HepG2 (cell line): ENCODE results near the gene BCAR3. TPM values are rescaled to one million over a fixed set of nuclear protein-coding genes. Genes with fewer than 3 reads are reported as not detected.

ENCODE experiments used
- ATAC-seq: fragments of 200-7000 bp; cut with Tn5 transposase; 3 replicates; pipeline ENCODE4 v1.9.1; 2020; ENCODE audit warnings: mild to moderate bottlenecking, moderate library complexity
- BruUV-seq: library from RNA; stranded (reverse); fragments of 400-500 nt; replicated peaks from 2 replicates; lab custom pipeline; 2021; lab: Mats Ljungman, UMichigan
- CTCF ChIA-PET: fragments of 300-600 bp; formaldehyde crosslinking; extraction: SDS; loops from one replicate; lab custom pipeline; 2021; ENCODE audit warnings: low total read pairs, inconsistent platforms, low intra/inter-chr PET ratio; lab: Yijun Ruan, JAX
- POLR2A ChIA-PET: fragments of 350-600 bp; sonication (Branson Sonifier 250); formaldehyde crosslinking; loops from one replicate; lab custom pipeline; 2020; ENCODE audit warnings: antibody characterized with exemption, inconsistent platforms; lab: Yijun Ruan, JAX
- DNase-seq: peaks from one replicate; pipeline ENCODE4 v3.0.0-alpha.2; 2015; ENCODE audit warnings: low spot score
- FAIRE-seq: peaks from 3 replicates; lab custom pipeline; 2011; peaks lifted over from hg19 to GRCh38; lab: Jason Lieb, UNC
- H2AFZ ChIP-seq: one replicate; pipeline ENCODE4 v1.6.1; 2011; ENCODE audit warnings: low read length, inconsistent platforms
- H3K27ac ChIP-seq: fragments of 300-600 bp; 3 replicates; pipeline ENCODE4 v1.8.0; 2011; ENCODE audit warnings: mixed run types, mild to moderate bottlenecking, mixed read lengths, low read length, inconsistent platforms; ENCODE audit not compliant: insufficient read depth; ENCODE audit errors: extremely low read length
- H3K27me3 ChIP-seq, 2 experiments: fragments of 200-600 bp in 1 of 2; 2 replicates in 1 of 2; 3 replicates in 1 of 2; pipeline versions ENCODE4 v1.6.0 to v1.8.0; 2011; ENCODE audit warnings: low read length in 2 of 2, mild to moderate bottlenecking in 2 of 2, moderate library complexity in 2 of 2, inconsistent platforms in 1 of 2; ENCODE audit not compliant: insufficient read depth in 2 of 2, control insufficient read depth in 1 of 2
- H3K36me3 ChIP-seq, 2 experiments: fragments of 200-600 bp in 1 of 2; replicated peaks in 1 of 2; 2 replicates in 1 of 2; 3 replicates in 1 of 2; pipeline versions ENCODE4 v1.5.1 to v1.8.0; 2011; ENCODE audit warnings: low read length in 2 of 2, inconsistent platforms in 1 of 2; ENCODE audit not compliant: insufficient read depth in 2 of 2, control insufficient read depth in 1 of 2
- H3K4me1 ChIP-seq: 2 replicates; pipeline ENCODE4 v1.5.1; 2012; ENCODE audit warnings: low read length, inconsistent platforms; ENCODE audit not compliant: insufficient read depth
- H3K4me2 ChIP-seq: 2 replicates; pipeline ENCODE4 v1.6.0; 2011; ENCODE audit warnings: low read depth, low read length, inconsistent platforms
- H3K4me3 ChIP-seq, 3 experiments: fragments of 200-600 bp in 1 of 3; sonication (generic), shearing (Covaris generic) in 1 of 3; replicated peaks in 1 of 3; 2 replicates each; pipeline ENCODE4 v1.5.1; 2011 to 2016; ENCODE audit warnings: low read length in 3 of 3, inconsistent platforms in 2 of 3, low read depth in 2 of 3, mild to moderate bottlenecking in 2 of 3, control low read depth in 1 of 3, mixed read lengths in 1 of 3; ENCODE audit not compliant: insufficient read depth in 1 of 3
- H3K79me2 ChIP-seq: one replicate; pipeline ENCODE4 v1.6.1; 2011; ENCODE audit warnings: low read length, inconsistent platforms; ENCODE audit not compliant: insufficient read depth
- H3K9ac ChIP-seq: 2 replicates; pipeline ENCODE4 v1.6.0; 2011; ENCODE audit warnings: mild to moderate bottlenecking, low read depth, low read length, inconsistent platforms; ENCODE audit not compliant: insufficient read depth
- H3K9me3 ChIP-seq: 2 replicates; pipeline ENCODE4 v1.5.1; 2012; ENCODE audit warnings: mild to moderate bottlenecking, low read length
- H4K20me1 ChIP-seq: 2 replicates; pipeline ENCODE4 v1.6.0; 2011; ENCODE audit warnings: inconsistent platforms, mild to moderate bottlenecking, low read length, moderate library complexity; ENCODE audit not compliant: insufficient read depth
- FOXC1 ChIP-seq: sonication (generic); formaldehyde crosslinking; IDR thresholded peaks from 2 replicates; pipeline ENCODE4 v1.8.0; 2022; ENCODE audit warnings: mild to moderate bottlenecking, missing genetic modification reagents, borderline replicate concordance
- MEF2D ChIP-seq: sonication (generic); formaldehyde crosslinking; IDR thresholded peaks from 2 replicates; pipeline ENCODE4 v1.5.1; 2020; ENCODE audit warnings: mild to moderate bottlenecking, missing genetic modification reagents
- NFYC ChIP-seq: IDR thresholded peaks from 2 replicates; pipeline ENCODE4 v1.6.1; 2016; ENCODE audit warnings: missing genetic modification reagents, missing compliant biosample characterization
- SOX5 ChIP-seq: IDR thresholded peaks from 2 replicates; pipeline ENCODE4 v1.6.1; 2016; ENCODE audit warnings: borderline replicate concordance
- TBP ChIP-seq: sonication (generic); formaldehyde crosslinking; IDR thresholded peaks from 2 replicates; pipeline ENCODE4 v1.5.0; 2020; ENCODE audit warnings: missing genetic modification reagents
- TGIF2 ChIP-seq: IDR thresholded peaks from 2 replicates; pipeline ENCODE4 v1.6.1; 2016; ENCODE audit warnings: control low read depth, missing compliant biosample characterization
- ZIK1 ChIP-seq: sonication (generic); formaldehyde crosslinking; IDR thresholded peaks from 2 replicates; pipeline ENCODE4 v1.5.0; 2020; ENCODE audit warnings: mild to moderate bottlenecking, low read depth, missing genetic modification reagents, borderline replicate concordance
- ZNF124 ChIP-seq: sonication (generic); formaldehyde crosslinking; IDR thresholded peaks from 2 replicates; pipeline ENCODE4 v1.4.0; 2020; ENCODE audit warnings: missing genetic modification reagents
- ZNF720 ChIP-seq: sonication (generic); formaldehyde crosslinking; IDR thresholded peaks from 2 replicates; pipeline ENCODE4 v1.4.0; 2020; ENCODE audit warnings: missing genetic modification reagents
- ZNF780A ChIP-seq: sonication (generic); formaldehyde crosslinking; IDR thresholded peaks from 2 replicates; pipeline ENCODE4 v1.8.0; 2022; ENCODE audit warnings: mild to moderate bottlenecking, missing genetic modification reagents, moderate library complexity
- ZNF841 ChIP-seq: sonication (generic); formaldehyde crosslinking; IDR thresholded peaks from 2 replicates; pipeline ENCODE4 v1.8.1; 2023; ENCODE audit warnings: missing genetic modification reagents, borderline replicate concordance
- WGBS: methylation state at CpG from one replicate; pipeline ENCODE4 v1.1.6; 2017; ENCODE audit warnings: low lambda C conversion rate; 5-methylcytosine and 5-hydroxymethylcytosine counted together
- in situ Hi-C: cut with HindIII; loops from 2 replicates; pipeline ENCODE4 v1.10.0; 2017; ENCODE audit warnings: low pct_unique_long_range_greater_than_20kb; ENCODE audit not compliant: extremely low pct_ligation_motif_present
- intact Hi-C: fragments of 100-400 bp; cut with micrococcal nuclease; formaldehyde crosslinking; loops from one replicate; pipeline ENCODE4 v1.10.0; 2022; ENCODE audit not compliant: unreplicated experiment
- polyA plus RNA-seq, 8 experiments: library from polyadenylated mRNA; depleted of rRNA in 3 of 8; stranded (reverse) in 7 of 8; unstranded in 1 of 8; fragments of >200 nt; fragmentation: Illumina TruSeq in 4 of 8; extraction: Trizol in 4 of 8; gene quantifications; 2 replicates each; pipeline versions ENCODE4 v1.2.1 to v1.2.3, GENCODE V29; 2011 to 2016; ENCODE audit warnings: low read depth in 4 of 8, missing spikeins in 1 of 8, mixed read lengths in 1 of 8; ENCODE audit not compliant: insufficient read depth in 1 of 8
- total RNA-seq, 5 experiments: library from RNA; depleted of rRNA; stranded (reverse); fragments of >200 nt; fragmentation: Illumina TruSeq; extraction: Trizol; gene quantifications; 2 replicates each; pipeline ENCODE4 v1.2.3, GENCODE V29; 2016; ENCODE audit warnings: low read depth in 1 of 5
- TF ChIP-seq, protein P1 (sequence below): fragments of 450-650 bp; IDR thresholded peaks from 2 replicates; pipeline ENCODE4 v1.6.1; 2016
- TF ChIP-seq, protein P2 (sequence below): sonication (generic); formaldehyde crosslinking; IDR thresholded peaks from 2 replicates; pipeline ENCODE4 v1.5.0; 2020; ENCODE audit warnings: mild to moderate bottlenecking, missing genetic modification reagents
- TF ChIP-seq, protein P3 (sequence below): sonication (generic); formaldehyde crosslinking; IDR thresholded peaks from 2 replicates; pipeline ENCODE4 v1.8.1; 2023; ENCODE audit warnings: missing genetic modification reagents, mild to moderate bottlenecking, borderline replicate concordance
- TF ChIP-seq, protein P4 (sequence below): sonication (generic); formaldehyde crosslinking; IDR thresholded peaks from 2 replicates; pipeline ENCODE4 v1.4.0; 2020; ENCODE audit warnings: missing genetic modification reagents, borderline replicate concordance
- TF ChIP-seq, protein P5 (sequence below): sonication (generic); formaldehyde crosslinking; conservative IDR thresholded peaks from 2 replicates; pipeline ENCODE4 v1.5.0; 2020; ENCODE audit warnings: missing genetic modification reagents

Gene BCAR3
- total and polyA plus RNA-seq, 2 of the 13 experiments (the other 11 are each of a cell fraction or from before 2014, with no cell fraction given): 3.6 to 4.8 TPM

DNA sequence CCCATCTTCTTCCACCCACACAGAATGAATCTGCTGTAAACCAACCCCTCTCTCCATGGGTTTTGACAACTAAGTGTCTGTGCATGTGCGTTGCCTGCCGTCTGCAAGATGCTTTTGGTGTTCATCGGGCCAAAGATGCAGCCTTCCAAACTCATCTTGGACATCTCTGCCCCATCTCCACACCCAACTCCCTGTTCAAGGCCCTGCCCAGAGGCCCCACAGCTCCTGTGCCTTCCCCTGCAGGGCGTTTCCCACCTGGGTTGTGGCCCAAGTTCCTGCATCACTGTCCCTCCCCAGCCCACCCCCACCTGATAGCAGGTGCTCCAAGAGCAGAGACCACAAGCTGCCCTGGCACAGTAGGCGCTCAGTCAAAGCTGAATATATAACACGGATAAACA lies 103.2 kb downstream of the BCAR3 start:
- intact Hi-C loops (no loop called here), in situ Hi-C loops (no loop called here)
- no peak overlapping the region for H3K27ac ChIP-seq
- no peak for FAIRE-seq
- no peak for ATAC-seq
- peaks cover 36% of the 10 kb centered on the region for H3K4me1 ChIP-seq
- no peak overlapping the region for H3K9ac ChIP-seq
- no peak overlapping the region for H3K4me3 ChIP-seq
- no peaks in the 10 kb centered on the region for H3K79me2 ChIP-seq
- peaks cover 4 to 28% of the 10 kb centered on the region in 2 experiments; a peak in 4 of 5 replicates for H3K36me3 ChIP-seq
- no peaks in the 10 kb centered on the region for H3K27me3 ChIP-seq
- 99% methylated on average over 6 of the region's 6 CpGs for WGBS
- no TSS peak for BruUV-seq
- H3K9me3 ChIP-seq: no peaks in the 10 kb centered on the region
- no peak overlapping the region for H2AFZ ChIP-seq
- H3K4me2 ChIP-seq: no peak overlapping the region
- ChIA-PET POLR2A (interaction anchor here (6.9 to 7.6 kb wide), 2 partner anchors 14 to 38 kb away, joined by 33 to 56 read pairs; no protein-coding TSS in a partner anchor), CTCF (no interaction called here)
- no peaks in the 10 kb centered on the region for H4K20me1 ChIP-seq
- no peak for DNase-seq
- TF ChIP-seq ZNF841 (CRISPR knock-in tag) (no peak), ZNF124 (CRISPR knock-in tag) (no peak), MEF2D (no peak), ZNF720 (no peak), ZIK1 (CRISPR knock-in tag) (no peak), NFYC (CRISPR knock-in tag) (no peak), SOX5 (CRISPR knock-in tag) (no peak), TGIF2 (CRISPR knock-in tag) (no peak), ZNF780A (CRISPR knock-in tag) (no peak), TBP (CRISPR knock-in tag) (no peak), FOXC1 (CRISPR knock-in tag) (no peak)
- TF ChIP-seq, protein P1, sequence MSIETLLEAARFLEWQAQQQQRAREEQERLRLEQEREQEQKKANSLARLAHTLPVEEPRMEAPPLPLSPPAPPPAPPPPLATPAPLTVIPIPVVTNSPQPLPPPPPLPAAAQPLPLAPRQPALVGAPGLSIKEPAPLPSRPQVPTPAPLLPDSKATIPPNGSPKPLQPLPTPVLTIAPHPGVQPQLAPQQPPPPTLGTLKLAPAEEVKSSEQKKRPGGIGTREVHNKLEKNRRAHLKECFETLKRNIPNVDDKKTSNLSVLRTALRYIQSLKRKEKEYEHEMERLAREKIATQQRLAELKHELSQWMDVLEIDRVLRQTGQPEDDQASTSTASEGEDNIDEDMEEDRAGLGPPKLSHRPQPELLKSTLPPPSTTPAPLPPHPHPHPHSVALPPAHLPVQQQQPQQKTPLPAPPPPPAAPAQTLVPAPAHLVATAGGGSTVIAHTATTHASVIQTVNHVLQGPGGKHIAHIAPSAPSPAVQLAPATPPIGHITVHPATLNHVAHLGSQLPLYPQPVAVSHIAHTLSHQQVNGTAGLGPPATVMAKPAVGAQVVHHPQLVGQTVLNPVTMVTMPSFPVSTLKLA: no peak
- TF ChIP-seq, protein P2, sequence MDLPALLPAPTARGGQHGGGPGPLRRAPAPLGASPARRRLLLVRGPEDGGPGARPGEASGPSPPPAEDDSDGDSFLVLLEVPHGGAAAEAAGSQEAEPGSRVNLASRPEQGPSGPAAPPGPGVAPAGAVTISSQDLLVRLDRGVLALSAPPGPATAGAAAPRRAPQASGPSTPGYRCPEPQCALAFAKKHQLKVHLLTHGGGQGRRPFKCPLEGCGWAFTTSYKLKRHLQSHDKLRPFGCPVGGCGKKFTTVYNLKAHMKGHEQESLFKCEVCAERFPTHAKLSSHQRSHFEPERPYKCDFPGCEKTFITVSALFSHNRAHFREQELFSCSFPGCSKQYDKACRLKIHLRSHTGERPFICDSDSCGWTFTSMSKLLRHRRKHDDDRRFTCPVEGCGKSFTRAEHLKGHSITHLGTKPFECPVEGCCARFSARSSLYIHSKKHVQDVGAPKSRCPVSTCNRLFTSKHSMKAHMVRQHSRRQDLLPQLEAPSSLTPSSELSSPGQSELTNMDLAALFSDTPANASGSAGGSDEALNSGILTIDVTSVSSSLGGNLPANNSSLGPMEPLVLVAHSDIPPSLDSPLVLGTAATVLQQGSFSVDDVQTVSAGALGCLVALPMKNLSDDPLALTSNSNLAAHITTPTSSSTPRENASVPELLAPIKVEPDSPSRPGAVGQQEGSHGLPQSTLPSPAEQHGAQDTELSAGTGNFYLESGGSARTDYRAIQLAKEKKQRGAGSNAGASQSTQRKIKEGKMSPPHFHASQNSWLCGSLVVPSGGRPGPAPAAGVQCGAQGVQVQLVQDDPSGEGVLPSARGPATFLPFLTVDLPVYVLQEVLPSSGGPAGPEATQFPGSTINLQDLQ: no peak
- TF ChIP-seq, protein P3, sequence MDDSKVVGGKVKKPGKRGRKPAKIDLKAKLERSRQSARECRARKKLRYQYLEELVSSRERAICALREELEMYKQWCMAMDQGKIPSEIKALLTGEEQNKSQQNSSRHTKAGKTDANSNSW: no peak
- TF ChIP-seq, protein P4, sequence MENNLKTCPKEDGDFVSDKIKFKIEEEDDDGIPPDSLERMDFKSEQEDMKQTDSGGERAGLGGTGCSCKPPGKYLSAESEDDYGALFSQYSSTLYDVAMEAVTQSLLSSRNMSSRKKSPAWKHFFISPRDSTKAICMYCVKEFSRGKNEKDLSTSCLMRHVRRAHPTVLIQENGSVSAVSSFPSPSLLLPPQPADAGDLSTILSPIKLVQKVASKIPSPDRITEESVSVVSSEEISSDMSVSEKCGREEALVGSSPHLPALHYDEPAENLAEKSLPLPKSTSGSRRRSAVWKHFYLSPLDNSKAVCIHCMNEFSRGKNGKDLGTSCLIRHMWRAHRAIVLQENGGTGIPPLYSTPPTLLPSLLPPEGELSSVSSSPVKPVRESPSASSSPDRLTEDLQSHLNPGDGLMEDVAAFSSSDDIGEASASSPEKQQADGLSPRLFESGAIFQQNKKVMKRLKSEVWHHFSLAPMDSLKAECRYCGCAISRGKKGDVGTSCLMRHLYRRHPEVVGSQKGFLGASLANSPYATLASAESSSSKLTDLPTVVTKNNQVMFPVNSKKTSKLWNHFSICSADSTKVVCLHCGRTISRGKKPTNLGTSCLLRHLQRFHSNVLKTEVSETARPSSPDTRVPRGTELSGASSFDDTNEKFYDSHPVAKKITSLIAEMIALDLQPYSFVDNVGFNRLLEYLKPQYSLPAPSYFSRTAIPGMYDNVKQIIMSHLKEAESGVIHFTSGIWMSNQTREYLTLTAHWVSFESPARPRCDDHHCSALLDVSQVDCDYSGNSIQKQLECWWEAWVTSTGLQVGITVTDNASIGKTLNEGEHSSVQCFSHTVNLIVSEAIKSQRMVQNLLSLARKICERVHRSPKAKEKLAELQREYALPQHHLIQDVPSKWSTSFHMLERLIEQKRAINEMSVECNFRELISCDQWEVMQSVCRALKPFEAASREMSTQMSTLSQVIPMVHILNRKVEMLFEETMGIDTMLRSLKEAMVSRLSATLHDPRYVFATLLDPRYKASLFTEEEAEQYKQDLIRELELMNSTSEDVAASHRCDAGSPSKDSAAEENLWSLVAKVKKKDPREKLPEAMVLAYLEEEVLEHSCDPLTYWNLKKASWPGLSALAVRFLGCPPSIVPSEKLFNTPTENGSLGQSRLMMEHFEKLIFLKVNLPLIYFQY (CRISPR knock-in tag): no peak
- TF ChIP-seq, protein P5, sequence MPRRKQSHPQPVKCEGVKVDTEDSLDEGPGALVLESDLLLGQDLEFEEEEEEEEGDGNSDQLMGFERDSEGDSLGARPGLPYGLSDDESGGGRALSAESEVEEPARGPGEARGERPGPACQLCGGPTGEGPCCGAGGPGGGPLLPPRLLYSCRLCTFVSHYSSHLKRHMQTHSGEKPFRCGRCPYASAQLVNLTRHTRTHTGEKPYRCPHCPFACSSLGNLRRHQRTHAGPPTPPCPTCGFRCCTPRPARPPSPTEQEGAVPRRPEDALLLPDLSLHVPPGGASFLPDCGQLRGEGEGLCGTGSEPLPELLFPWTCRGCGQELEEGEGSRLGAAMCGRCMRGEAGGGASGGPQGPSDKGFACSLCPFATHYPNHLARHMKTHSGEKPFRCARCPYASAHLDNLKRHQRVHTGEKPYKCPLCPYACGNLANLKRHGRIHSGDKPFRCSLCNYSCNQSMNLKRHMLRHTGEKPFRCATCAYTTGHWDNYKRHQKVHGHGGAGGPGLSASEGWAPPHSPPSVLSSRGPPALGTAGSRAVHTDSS (CRISPR knock-in tag): no peak
